HCT116 (cell line): ENCODE results near the gene SAMD4B. TPM values are rescaled to one million over a fixed set of nuclear protein-coding genes. Genes with fewer than 3 reads are reported as not detected.

Experiments
- ATAC-seq: fragments of 200-7000 bp; cut with Tn5 transposase; 2 replicates; pipeline ENCODE4 v1.9.1; 2020; ENCODE audit warnings: mild to moderate bottlenecking, moderate library complexity
- BruUV-seq: library from RNA; stranded (reverse); fragments of 400-500 nt; replicated peaks from 2 replicates; lab custom pipeline; 2021; lab: Mats Ljungman, UMichigan
- CTCF ChIA-PET: fragments of 300-600 bp; sonication (Branson Sonifier 250); formaldehyde crosslinking; loops from one replicate; lab custom pipeline; 2021; ENCODE audit warnings: antibody characterized with exemption; lab: Charles Lee
- POLR2A ChIA-PET: fragments of 300-600, 350-600 bp; sonication (Branson Sonifier 250); formaldehyde crosslinking; loops from one replicate; lab custom pipeline; 2021; ENCODE audit warnings: antibody characterized with exemption; lab: Charles Lee
- RAD21 ChIA-PET, 2 experiments: fragments of 300-600 bp; sonication (Branson Sonifier 250); formaldehyde crosslinking; loops; one replicate each; lab custom pipeline; 2023; ENCODE audit warnings: low total read pairs in 2 of 2; ENCODE audit not compliant: uncharacterized antibody in 2 of 2, unreplicated experiment in 2 of 2, low non-redundant PET in 1 of 2; lab: Charles Lee
- DNase-seq: peaks from one replicate; pipeline ENCODE4 v3.0.0-alpha.2; 2010; ENCODE audit warnings: low read depth, low spot score
- H2AFZ ChIP-seq: fragments of 200-600 bp; shearing (Covaris generic), sonication (generic); 2 replicates; pipeline ENCODE4 v1.6.1; 2017; ENCODE audit warnings: low read depth, mixed run types, mixed read lengths, antibody characterized with exemption, low read length; ENCODE audit not compliant: poor library complexity, severe bottlenecking
- H3K27ac ChIP-seq: 2 replicates; pipeline ENCODE4 v1.5.1; 2012; ENCODE audit warnings: low read depth, low read length
- H3K27me3 ChIP-seq: fragments of 200-600 bp; sonication (generic); 2 replicates; pipeline ENCODE4 v1.6.1; 2016; ENCODE audit warnings: mixed run types, low read length, mixed read lengths; ENCODE audit not compliant: insufficient read depth
- H3K36me3 ChIP-seq, 2 experiments: fragments of 200-500 bp in 1 of 2; fragments of 200-600 bp in 1 of 2; sonication (Bioruptor generic) in 1 of 2; sonication (generic) in 1 of 2; 2 replicates each; pipeline versions ENCODE4 v1.5.1 to v1.6.1; 2014 to 2016; ENCODE audit warnings: low read length in 2 of 2, inconsistent platforms in 1 of 2, mixed read lengths in 1 of 2, mixed run types in 1 of 2; ENCODE audit not compliant: insufficient read depth in 2 of 2, control insufficient read depth in 1 of 2
- H3K4me1 ChIP-seq, 2 experiments: fragments of 200-600 bp in 1 of 2; sonication (generic) in 1 of 2; 2 replicates each; pipeline versions ENCODE4 v1.5.1 to v1.6.1; 2012 to 2017; ENCODE audit warnings: low read length in 2 of 2, inconsistent platforms in 1 of 2, mild to moderate bottlenecking in 1 of 2, mixed read lengths in 1 of 2, mixed run types in 1 of 2, moderate library complexity in 1 of 2; ENCODE audit not compliant: insufficient read depth in 2 of 2, control insufficient read depth in 1 of 2
- H3K4me2 ChIP-seq: fragments of 200-600 bp; sonication (generic); 2 replicates; pipeline ENCODE4 v1.6.1; 2017; ENCODE audit warnings: mixed run types, low read length, mixed read lengths
- H3K4me3 ChIP-seq, 2 experiments: fragments of 200-600 bp in 1 of 2; sonication (generic) in 1 of 2; replicated peaks in 1 of 2; 2 replicates each; pipeline ENCODE4 v1.5.1; 2011 to 2016; ENCODE audit warnings: low read length in 2 of 2, control low read depth in 1 of 2, low read depth in 1 of 2, mild to moderate bottlenecking in 1 of 2, mixed read lengths in 1 of 2, mixed run types in 1 of 2
- H3K79me2 ChIP-seq: fragments of 200-600 bp; sonication (generic); 2 replicates; pipeline ENCODE4 v1.6.1; 2017; ENCODE audit warnings: mild to moderate bottlenecking, mixed run types, low read length, moderate library complexity, mixed read lengths; ENCODE audit not compliant: insufficient read depth
- H3K9ac ChIP-seq: fragments of 200-600 bp; sonication (generic); 2 replicates; pipeline ENCODE4 v1.6.1; 2016; ENCODE audit warnings: low read length, mixed read lengths
- H3K9me2 ChIP-seq: fragments of 200-600 bp; sonication (generic), shearing (Covaris generic); 2 replicates; pipeline ENCODE4 v1.6.1; 2017; ENCODE audit warnings: mixed run types, mild to moderate bottlenecking, moderate library complexity; ENCODE audit not compliant: insufficient read depth
- H3K9me3 ChIP-seq, 2 experiments: fragments of 200-500 bp in 1 of 2; fragments of 200-600 bp in 1 of 2; sonication (Bioruptor generic) in 1 of 2; sonication (generic) in 1 of 2; 2 replicates each; pipeline ENCODE4 v1.6.1; 2014 to 2017; ENCODE audit warnings: low read length in 2 of 2, mixed read lengths in 2 of 2, inconsistent platforms in 1 of 2, low read depth in 1 of 2, mild to moderate bottlenecking in 1 of 2, mixed run types in 1 of 2, moderate library complexity in 1 of 2; ENCODE audit not compliant: control insufficient read depth in 1 of 2, insufficient read depth in 1 of 2
- H4K20me1 ChIP-seq: fragments of 200-600 bp; sonication (generic), shearing (Covaris generic); 2 replicates; pipeline ENCODE4 v1.6.1; 2017; ENCODE audit warnings: mixed run types, mild to moderate bottlenecking, moderate library complexity; ENCODE audit not compliant: insufficient read depth
- ATF3 ChIP-seq: IDR thresholded peaks from 2 replicates; pipeline ENCODE4 v1.6.1; 2012
- POLR2AphosphoS5 ChIP-seq: IDR thresholded peaks from 2 replicates; pipeline ENCODE4 v1.6.1; 2011; ENCODE audit warnings: mild to moderate bottlenecking, low read depth, low read length, moderate library complexity
- RAD21 ChIP-seq: IDR thresholded peaks from 2 replicates; pipeline ENCODE4 v1.6.1; 2012; ENCODE audit warnings: low read depth, mild to moderate bottlenecking
- REST ChIP-seq: IDR thresholded peaks from 2 replicates; pipeline ENCODE4 v1.6.1; 2012; ENCODE audit warnings: low read depth
- SIN3A ChIP-seq: IDR thresholded peaks from 2 replicates; pipeline ENCODE4 v1.6.1; 2012; ENCODE audit warnings: low read depth
- YY1 ChIP-seq: IDR thresholded peaks from 2 replicates; pipeline ENCODE4 v1.6.1; 2011; ENCODE audit warnings: low read length, low read depth, moderate library complexity, mild to moderate bottlenecking; ENCODE audit not compliant: insufficient replicate concordance; ENCODE audit errors: extremely low read depth
- intact Hi-C: fragments of 100-400 bp; cut with micrococcal nuclease; formaldehyde crosslinking; loops from 2 replicates; pipeline ENCODE4 v1.10.0; 2022
- total RNA-seq: library from RNA; stranded (reverse); gene quantifications from one replicate; pipeline ENCODE4 v1.2.1, GENCODE V29; 2021; ENCODE audit not compliant: unreplicated experiment
- TF ChIP-seq, protein P1 (sequence below), 3 experiments: fragments of 200-600 bp in 1 of 3; sonication (generic) in 1 of 3; IDR thresholded peaks in 2 of 3; conservative IDR thresholded peaks in 1 of 3; 2 replicates each; pipeline ENCODE4 v1.5.1; 2012 to 2017; ENCODE audit warnings: low read depth in 2 of 3, low read length in 2 of 3, antibody characterized with exemption in 1 of 3, borderline replicate concordance in 1 of 3, control low read depth in 1 of 3, mild to moderate bottlenecking in 1 of 3, mixed read lengths in 1 of 3, mixed run types in 1 of 3, moderate library complexity in 1 of 3; ENCODE audit not compliant: insufficient read depth in 1 of 3
- TF ChIP-seq, protein P2 (sequence below): IDR thresholded peaks from 2 replicates; pipeline ENCODE4 v1.6.1; 2011; ENCODE audit warnings: mild to moderate bottlenecking, low read length, moderate library complexity; ENCODE audit not compliant: insufficient replicate concordance; ENCODE audit errors: extremely low read depth

SAMD4B gene
- total RNA-seq, 1 experiment from 2014 or later: 127 TPM

GRCh38 chr19:39318690-39319089, 23.5 kb upstream of the SAMD4B start:
- H3K27me3 ChIP-seq: no peaks in the 10 kb centered on the region
- peaks cover 1 to 7% of the 10 kb centered on the region in 2 experiments; a peak in 3 of 4 replicates for H3K36me3 ChIP-seq
- peaks cover 22% of the 10 kb centered on the region for H3K79me2 ChIP-seq
- no peak overlapping the region for H3K27ac ChIP-seq
- no peak for DNase-seq
- H3K4me2 ChIP-seq: no peak overlapping the region
- no peak for ATAC-seq
- H3K4me1 ChIP-seq: peaks cover 3 to 18% of the 10 kb centered on the region in 2 experiments; a peak in 3 of 4 replicates
- CTCF ChIA-PET: no interaction called here
- RAD21 ChIA-PET: no interaction called here
- no peaks in the 10 kb centered on the region for H3K9me2 ChIP-seq
- BruUV-seq: no TSS peak
- H4K20me1 ChIP-seq: no peaks in the 10 kb centered on the region
- intact Hi-C loops: no loop called here
- TF ChIP-seq, protein P1, sequence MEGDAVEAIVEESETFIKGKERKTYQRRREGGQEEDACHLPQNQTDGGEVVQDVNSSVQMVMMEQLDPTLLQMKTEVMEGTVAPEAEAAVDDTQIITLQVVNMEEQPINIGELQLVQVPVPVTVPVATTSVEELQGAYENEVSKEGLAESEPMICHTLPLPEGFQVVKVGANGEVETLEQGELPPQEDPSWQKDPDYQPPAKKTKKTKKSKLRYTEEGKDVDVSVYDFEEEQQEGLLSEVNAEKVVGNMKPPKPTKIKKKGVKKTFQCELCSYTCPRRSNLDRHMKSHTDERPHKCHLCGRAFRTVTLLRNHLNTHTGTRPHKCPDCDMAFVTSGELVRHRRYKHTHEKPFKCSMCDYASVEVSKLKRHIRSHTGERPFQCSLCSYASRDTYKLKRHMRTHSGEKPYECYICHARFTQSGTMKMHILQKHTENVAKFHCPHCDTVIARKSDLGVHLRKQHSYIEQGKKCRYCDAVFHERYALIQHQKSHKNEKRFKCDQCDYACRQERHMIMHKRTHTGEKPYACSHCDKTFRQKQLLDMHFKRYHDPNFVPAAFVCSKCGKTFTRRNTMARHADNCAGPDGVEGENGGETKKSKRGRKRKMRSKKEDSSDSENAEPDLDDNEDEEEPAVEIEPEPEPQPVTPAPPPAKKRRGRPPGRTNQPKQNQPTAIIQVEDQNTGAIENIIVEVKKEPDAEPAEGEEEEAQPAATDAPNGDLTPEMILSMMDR (IDR thresholded peaks at IDR 0.05 in 2 of 3, conservative IDR thresholded peaks at IDR 0.05 in 1 of 3; ENCODE audit: borderline replicate concordance in 1 of 3, insufficient read depth in 1 of 3, low read depth in 2 of 3, low read length in 2 of 3): no peak
- TF ChIP-seq POLR2AphosphoS5: no peak
- H3K4me3 ChIP-seq: no peak overlapping the region
- POLR2A ChIA-PET: no interaction called here
- H3K9me3 ChIP-seq: no peaks in the 10 kb centered on the region
- no peak overlapping the region for H3K9ac ChIP-seq
- no peak overlapping the region for H2AFZ ChIP-seq

GRCh38 chr19:39319098-39319891, 22.9 kb upstream of the SAMD4B start:
- DNase-seq (no peak), ATAC-seq (no peak)
- Histone ChIP-seq H2AFZ (no peak overlapping the region), H3K9me3 (no peaks in the 10 kb centered on the region), H3K27me3 (no peaks in the 10 kb centered on the region), H3K9ac (peak overlapping the region; percentile 87), H3K9me2 (no peaks in the 10 kb centered on the region), H3K4me3 (peak overlapping the region; percentile 82 to 93), H4K20me1 (no peaks in the 10 kb centered on the region), H3K79me2 (peaks cover 22% of the 10 kb centered on the region), H3K27ac (no peak overlapping the region; the same call in 1 of the 2 replicates), H3K4me2 (peak overlapping the region; percentile 93), H3K4me1 (peaks cover 3 to 18% of the 10 kb centered on the region in 2 experiments; a peak in 3 of 4 replicates), H3K36me3 (peaks cover 0 to 7% of the 10 kb centered on the region in 2 experiments; a peak in 2 of 4 replicates)
- no peak for TF ChIP-seq RAD21
- TF ChIP-seq YY1: no peak
- TF ChIP-seq REST: no peak
- TF ChIP-seq, protein P2, sequence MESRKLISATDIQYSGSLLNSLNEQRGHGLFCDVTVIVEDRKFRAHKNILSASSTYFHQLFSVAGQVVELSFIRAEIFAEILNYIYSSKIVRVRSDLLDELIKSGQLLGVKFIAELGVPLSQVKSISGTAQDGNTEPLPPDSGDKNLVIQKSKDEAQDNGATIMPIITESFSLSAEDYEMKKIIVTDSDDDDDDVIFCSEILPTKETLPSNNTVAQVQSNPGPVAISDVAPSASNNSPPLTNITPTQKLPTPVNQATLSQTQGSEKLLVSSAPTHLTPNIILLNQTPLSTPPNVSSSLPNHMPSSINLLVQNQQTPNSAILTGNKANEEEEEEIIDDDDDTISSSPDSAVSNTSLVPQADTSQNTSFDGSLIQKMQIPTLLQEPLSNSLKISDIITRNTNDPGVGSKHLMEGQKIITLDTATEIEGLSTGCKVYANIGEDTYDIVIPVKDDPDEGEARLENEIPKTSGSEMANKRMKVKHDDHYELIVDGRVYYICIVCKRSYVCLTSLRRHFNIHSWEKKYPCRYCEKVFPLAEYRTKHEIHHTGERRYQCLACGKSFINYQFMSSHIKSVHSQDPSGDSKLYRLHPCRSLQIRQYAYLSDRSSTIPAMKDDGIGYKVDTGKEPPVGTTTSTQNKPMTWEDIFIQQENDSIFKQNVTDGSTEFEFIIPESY: no peak
- no peak for TF ChIP-seq ATF3
- no peak for TF ChIP-seq SIN3A
- intact Hi-C loops: no loop called here
- ChIA-PET POLR2A (no interaction called here), RAD21 (no interaction called here), CTCF (no interaction called here)
- TSS peak; percentile 55 for BruUV-seq
